ENCODE measurements around the gene PILRB. TPM values are rescaled to one million over a fixed set of nuclear protein-coding genes. Genes with fewer than 3 reads are reported as not detected.
A peak's percentile ranks its signal among the peaks of the same experiment; 100 is the strongest.

Gene PILRB
- total and polyA plus RNA-seq, 9 donors = 11.4 to 39.8 (median 17.1) TPM

DNA sequence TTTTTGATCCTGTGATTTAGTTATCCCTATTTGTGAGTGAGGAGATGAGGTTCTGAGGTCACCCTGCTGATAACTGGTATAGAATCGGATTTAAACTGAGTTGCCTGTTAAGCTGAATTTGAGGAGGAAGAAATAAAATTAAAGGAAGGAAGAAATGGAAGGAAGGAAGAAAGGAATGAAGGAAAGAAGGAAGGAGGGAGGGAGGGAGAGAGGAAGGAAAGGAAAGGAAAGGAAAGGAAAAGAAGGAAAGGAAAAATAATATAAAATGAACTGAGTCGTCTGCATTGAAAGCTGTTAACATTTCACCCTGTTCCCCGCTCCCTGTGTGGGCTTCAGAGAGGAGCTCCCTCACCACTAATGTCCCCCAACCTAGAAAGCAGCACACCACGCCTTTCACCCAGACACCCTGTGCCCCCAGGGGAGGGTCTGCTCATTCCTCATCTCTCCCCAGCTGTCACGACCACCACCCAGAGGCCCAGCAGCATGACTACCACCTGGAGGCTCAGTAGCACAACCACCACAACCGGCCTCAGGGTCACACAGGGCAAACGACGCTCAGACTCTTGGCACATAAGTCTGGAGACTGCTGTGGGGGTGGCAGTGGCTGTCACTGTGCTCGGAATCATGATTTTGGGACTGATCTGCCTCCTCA, 31.6 kb downstream of the PILRB start:
- Histone ChIP-seq H3K36me3 (ENCODE audit: control insufficient read depth, insufficient read depth, low read length) (no peaks in the 10 kb centered on the region), H3K4me3 (ENCODE audit: low read length) (no peak overlapping the region), H3K9me3 (replicated peaks; ENCODE audit: control insufficient read depth, low read depth, low read length) (no peaks in the 10 kb centered on the region), H3K4me1 (ENCODE audit: control insufficient read depth, insufficient read depth, low read length) (no peaks in the 10 kb centered on the region), H3K27me3 (ENCODE audit: control insufficient read depth, insufficient read depth, low read length) (no peaks in the 10 kb centered on the region), H3K27ac (ENCODE audit: low read length) (no peak overlapping the region)
- WGBS (ENCODE audit: insufficient coverage) = 65% methylated on average over 3 of the region's 9 CpGs
- no peak for DNase-seq

DNA sequence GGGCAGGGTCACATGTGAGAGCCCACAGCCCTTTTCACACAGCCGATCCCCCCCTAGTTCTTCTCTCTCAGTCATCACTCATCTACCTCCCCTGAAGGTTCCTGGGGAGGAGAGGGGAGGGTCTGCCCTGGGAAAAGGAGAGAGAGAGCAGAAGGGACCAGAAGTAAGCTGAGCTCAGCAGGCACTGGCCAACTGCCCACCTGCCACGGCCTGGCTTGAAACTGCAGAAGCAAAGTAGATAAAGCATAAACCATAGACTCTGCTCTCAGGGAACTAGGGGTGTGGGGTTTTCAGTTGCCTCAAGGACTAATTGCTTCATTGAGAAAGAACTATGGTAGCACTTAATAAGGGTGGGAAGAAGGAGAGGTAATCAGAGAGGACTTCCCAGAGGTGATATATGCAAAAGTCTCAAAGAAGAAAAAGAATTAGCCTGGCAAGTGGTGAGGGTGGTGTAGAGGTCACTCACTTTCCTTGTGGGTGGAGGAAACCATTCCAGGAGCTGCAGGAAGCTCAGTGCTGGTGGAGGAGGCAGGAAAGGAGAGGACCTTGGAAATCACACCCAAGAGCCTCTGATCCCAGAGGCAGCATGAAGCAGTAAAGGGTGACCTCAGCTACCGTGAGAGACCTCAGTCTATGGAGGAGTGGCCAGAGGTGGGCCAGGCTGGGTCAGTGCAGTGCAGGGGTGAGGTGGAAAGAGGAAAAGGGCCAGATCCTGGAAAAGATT, 32.5 kb downstream of the PILRB start:
- no peaks in the 10 kb centered on the region for H3K27me3 ChIP-seq (ENCODE audit: control insufficient read depth, insufficient read depth, low read length)
- WGBS (ENCODE audit: insufficient coverage) = 30% methylated on average over 2 of the region's 3 CpGs
- H3K4me1 ChIP-seq (ENCODE audit: control insufficient read depth, insufficient read depth, low read length) = no peaks in the 10 kb centered on the region
- no peaks in the 10 kb centered on the region for H3K36me3 ChIP-seq (ENCODE audit: control insufficient read depth, insufficient read depth, low read length)
- no peak overlapping the region for H3K4me3 ChIP-seq (ENCODE audit: low read length)
- no peak for DNase-seq
- no peaks in the 10 kb centered on the region for H3K9me3 ChIP-seq (replicated peaks; ENCODE audit: control insufficient read depth, low read depth, low read length)
- no peak overlapping the region for H3K27ac ChIP-seq (ENCODE audit: low read length)

DNA sequence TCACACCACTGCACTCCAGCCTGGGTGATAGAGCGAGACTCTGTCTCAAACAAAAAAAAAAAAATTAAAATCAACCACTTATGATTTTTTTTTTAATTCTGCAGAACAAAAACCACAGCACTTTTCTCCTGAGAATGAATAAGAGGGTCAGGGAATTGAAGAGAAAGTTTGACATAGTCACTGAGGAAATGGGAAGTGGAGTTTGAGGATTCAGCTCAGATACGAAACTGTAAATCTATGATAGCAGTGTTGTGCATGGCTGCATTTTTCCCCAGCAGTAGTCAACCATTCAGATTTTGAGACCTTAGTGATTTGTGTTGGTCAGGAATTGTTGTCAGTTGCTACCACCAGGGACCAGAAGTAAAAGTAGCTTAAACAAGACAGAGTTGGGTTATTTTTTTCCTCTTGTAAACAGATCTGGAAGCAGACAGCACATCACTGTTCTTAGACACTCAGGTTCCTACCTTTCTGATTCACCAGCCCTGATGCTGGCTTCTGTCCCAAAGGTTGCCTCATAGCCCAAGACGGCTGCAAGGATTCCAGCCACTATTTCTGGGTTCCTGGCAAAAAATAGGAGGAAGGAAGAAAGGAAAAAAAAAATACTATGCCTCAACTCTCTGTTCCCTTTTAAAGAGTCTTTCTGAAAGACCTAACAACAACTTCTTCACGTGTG, 35.5 kb downstream of the PILRB start:
- no peak overlapping the region for H3K4me3 ChIP-seq (ENCODE audit: low read length)
- H3K27me3 ChIP-seq (ENCODE audit: control insufficient read depth, insufficient read depth, low read length) = peaks cover 2% of the 10 kb centered on the region
- no peak for DNase-seq
- H3K4me1 ChIP-seq (ENCODE audit: control insufficient read depth, insufficient read depth, low read length) = peaks cover 3% of the 10 kb centered on the region
- H3K9me3 ChIP-seq (replicated peaks; ENCODE audit: control insufficient read depth, low read depth, low read length) = no peaks in the 10 kb centered on the region
- H3K27ac ChIP-seq (ENCODE audit: low read length) = no peak overlapping the region
- H3K36me3 ChIP-seq (ENCODE audit: control insufficient read depth, insufficient read depth, low read length) = no peaks in the 10 kb centered on the region
- WGBS (ENCODE audit: insufficient coverage) = 43% methylated on average over 1 of the region's 4 CpGs

DNA sequence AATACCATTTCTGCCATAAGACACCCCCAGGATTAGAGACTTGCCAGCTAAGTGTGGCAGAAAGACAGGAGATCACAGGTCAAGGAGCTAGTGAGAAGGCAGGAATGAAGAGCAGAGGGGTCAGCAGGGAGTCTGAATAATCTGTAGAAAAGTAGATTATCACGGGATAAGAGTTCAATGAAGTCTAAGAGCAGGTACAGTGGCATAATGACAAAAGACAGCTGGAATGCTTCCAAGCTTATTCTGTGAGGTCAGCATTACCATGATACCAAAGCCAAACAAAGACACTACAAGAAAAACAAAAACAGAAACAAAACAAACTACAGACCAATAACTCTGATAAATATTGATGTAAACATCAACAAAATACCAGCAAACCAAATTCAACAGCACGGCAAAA, 36.2 kb downstream of the PILRB start:
- Histone ChIP-seq H3K27ac (ENCODE audit: low read length) (no peak overlapping the region), H3K27me3 (ENCODE audit: control insufficient read depth, insufficient read depth, low read length) (peaks cover 2% of the 10 kb centered on the region), H3K4me3 (ENCODE audit: low read length) (no peak overlapping the region), H3K36me3 (ENCODE audit: control insufficient read depth, insufficient read depth, low read length) (no peaks in the 10 kb centered on the region), H3K4me1 (ENCODE audit: control insufficient read depth, insufficient read depth, low read length) (peaks cover 3% of the 10 kb centered on the region), H3K9me3 (replicated peaks; ENCODE audit: control insufficient read depth, low read depth, low read length) (no peaks in the 10 kb centered on the region)
- WGBS (ENCODE audit: insufficient coverage) = 83% methylated on average over 1 of the region's 2 CpGs
- no peak for DNase-seq

DNA sequence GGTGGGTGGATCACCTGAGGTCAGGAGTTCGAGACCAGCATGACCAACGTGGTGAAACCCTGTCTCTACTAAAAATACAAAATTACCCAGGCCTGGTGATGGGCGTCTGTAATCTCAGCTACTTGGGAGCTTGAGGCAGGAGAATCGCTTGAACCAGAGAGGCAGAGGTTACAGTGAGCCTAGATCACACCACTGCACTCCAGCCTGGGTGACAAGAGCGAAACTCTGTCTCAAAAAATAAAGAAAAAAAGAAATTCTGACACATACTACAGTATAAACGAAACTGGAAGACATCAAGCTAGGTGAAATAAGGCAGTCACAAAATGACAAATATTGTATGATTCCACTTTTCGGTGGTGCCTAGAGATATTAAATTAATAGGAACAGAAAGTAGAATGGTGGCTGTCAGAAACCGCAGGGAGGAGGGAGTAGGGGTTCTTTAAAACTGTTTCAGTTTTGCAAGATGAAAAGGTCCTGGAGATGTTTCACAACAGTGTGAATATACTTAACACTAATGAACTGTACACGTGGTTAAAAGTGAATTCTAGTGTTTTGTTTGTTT, 38.6 kb downstream of the PILRB start:
- 89% methylated on average over 3 of the region's 9 CpGs for WGBS (ENCODE audit: insufficient coverage)
- Histone ChIP-seq H3K27me3 (ENCODE audit: control insufficient read depth, insufficient read depth, low read length) (peaks cover 2% of the 10 kb centered on the region), H3K27ac (ENCODE audit: low read length) (no peak overlapping the region), H3K36me3 (ENCODE audit: control insufficient read depth, insufficient read depth, low read length) (no peaks in the 10 kb centered on the region), H3K4me1 (ENCODE audit: control insufficient read depth, insufficient read depth, low read length) (peaks cover 3% of the 10 kb centered on the region), H3K4me3 (ENCODE audit: low read length) (no peak overlapping the region), H3K9me3 (replicated peaks; ENCODE audit: control insufficient read depth, low read depth, low read length) (no peaks in the 10 kb centered on the region)
- DNase-seq = peak; percentile 47

DNA sequence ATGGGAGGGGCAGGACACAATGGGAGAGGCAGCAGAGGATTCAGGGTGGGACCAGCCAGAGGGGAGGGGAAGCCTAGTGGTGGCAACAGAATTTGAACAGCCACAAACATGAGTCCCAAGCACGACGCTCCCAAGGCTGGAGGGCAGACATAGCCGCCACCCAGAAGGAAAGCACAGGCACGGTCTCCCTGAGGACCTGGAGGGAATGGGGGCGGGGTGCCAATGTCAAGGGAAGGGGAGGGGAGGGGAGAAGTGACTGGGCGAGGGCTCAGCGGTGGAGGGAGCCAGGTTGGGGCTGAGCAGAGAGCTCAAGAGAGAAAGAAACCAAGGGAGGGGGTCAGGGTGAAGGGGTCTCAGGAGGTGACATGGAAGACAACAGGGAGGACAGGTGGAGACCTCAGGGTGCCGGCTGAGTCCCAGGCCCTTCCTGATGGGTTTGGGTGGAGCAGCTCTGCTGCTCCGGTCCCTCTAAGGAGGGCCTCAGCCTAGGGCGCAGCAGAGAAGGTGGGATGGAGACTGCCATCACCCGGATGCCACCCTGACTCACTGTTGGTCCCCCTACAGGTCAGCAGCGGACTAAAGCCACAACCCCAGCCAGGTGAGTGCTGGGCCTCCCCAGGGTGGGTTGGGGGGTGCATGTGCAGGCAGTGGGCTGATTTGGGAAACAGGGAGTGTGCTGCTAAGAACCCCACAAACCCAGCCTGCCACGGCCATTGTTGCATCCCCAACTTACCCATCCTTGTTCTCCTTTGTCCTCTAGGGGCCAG, 39.6 kb downstream of the PILRB start:
- Histone ChIP-seq H3K27me3 (ENCODE audit: control insufficient read depth, insufficient read depth, low read length) (peaks cover 2% of the 10 kb centered on the region), H3K36me3 (ENCODE audit: control insufficient read depth, insufficient read depth, low read length) (no peaks in the 10 kb centered on the region), H3K4me1 (ENCODE audit: control insufficient read depth, insufficient read depth, low read length) (peaks cover 3% of the 10 kb centered on the region), H3K4me3 (ENCODE audit: low read length) (no peak overlapping the region), H3K9me3 (replicated peaks; ENCODE audit: control insufficient read depth, low read depth, low read length) (no peaks in the 10 kb centered on the region), H3K27ac (ENCODE audit: low read length) (no peak overlapping the region)
- 39% methylated on average over 10 of the region's 13 CpGs for WGBS (ENCODE audit: insufficient coverage)
- DNase-seq = no peak

DNA sequence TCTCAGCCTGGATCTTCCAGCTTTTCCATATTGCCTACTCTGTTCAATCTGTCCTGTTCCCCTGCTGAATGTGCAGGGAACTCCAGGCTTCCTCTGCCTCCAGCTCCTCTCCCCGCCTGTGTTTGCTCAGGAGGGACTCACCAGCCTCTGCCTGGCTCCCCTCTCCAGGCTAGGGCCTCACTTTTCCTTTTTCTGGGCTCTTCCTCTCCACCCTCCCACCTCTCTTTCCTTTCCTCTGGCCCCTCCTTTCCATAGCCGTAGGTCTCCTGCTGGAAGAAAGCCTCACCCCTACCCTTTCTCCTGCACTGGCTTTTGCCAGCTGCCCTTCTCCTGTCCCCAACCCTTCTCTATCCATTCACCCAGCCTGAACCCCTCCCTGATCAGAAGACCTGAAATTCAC, 40.3 kb downstream of the PILRB start:
- 12% methylated on average over 2 of the region's 2 CpGs for WGBS (ENCODE audit: insufficient coverage)
- Histone ChIP-seq H3K36me3 (ENCODE audit: control insufficient read depth, insufficient read depth, low read length) (no peaks in the 10 kb centered on the region), H3K4me1 (ENCODE audit: control insufficient read depth, insufficient read depth, low read length) (peaks cover 3% of the 10 kb centered on the region), H3K27me3 (ENCODE audit: control insufficient read depth, insufficient read depth, low read length) (peaks cover 2% of the 10 kb centered on the region), H3K27ac (ENCODE audit: low read length) (no peak overlapping the region), H3K4me3 (ENCODE audit: low read length) (no peak overlapping the region), H3K9me3 (replicated peaks; ENCODE audit: control insufficient read depth, low read depth, low read length) (no peaks in the 10 kb centered on the region)
- no peak for DNase-seq

DNA sequence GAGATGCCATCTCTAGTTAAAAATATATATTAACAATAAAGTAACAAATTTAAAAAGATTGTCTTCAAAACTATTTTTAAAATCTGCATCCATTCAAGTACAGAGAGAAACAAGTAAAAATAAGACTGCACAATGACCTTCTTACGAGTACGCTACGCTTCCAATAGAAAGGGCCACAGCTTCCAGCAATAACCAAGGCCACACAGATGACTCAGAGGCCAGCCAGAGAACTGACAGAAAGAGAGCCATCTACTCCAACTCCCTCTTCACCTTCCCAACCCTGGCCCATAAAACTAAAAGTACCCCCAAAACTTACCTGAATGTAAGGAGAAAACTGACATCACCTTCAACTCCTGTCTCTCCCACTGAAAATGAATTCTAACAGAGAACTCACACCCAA, 42.1 kb downstream of the PILRB start:
- Histone ChIP-seq H3K27me3 (ENCODE audit: control insufficient read depth, insufficient read depth, low read length) (peaks cover 2% of the 10 kb centered on the region), H3K9me3 (replicated peaks; ENCODE audit: control insufficient read depth, low read depth, low read length) (no peaks in the 10 kb centered on the region), H3K4me1 (ENCODE audit: control insufficient read depth, insufficient read depth, low read length) (peaks cover 3% of the 10 kb centered on the region), H3K36me3 (ENCODE audit: control insufficient read depth, insufficient read depth, low read length) (no peaks in the 10 kb centered on the region), H3K4me3 (ENCODE audit: low read length) (no peak overlapping the region), H3K27ac (ENCODE audit: low read length) (no peak overlapping the region)
- DNase-seq = no peak
- WGBS (ENCODE audit: insufficient coverage) = 94% methylated on average over 3 of the region's 3 CpGs

DNA sequence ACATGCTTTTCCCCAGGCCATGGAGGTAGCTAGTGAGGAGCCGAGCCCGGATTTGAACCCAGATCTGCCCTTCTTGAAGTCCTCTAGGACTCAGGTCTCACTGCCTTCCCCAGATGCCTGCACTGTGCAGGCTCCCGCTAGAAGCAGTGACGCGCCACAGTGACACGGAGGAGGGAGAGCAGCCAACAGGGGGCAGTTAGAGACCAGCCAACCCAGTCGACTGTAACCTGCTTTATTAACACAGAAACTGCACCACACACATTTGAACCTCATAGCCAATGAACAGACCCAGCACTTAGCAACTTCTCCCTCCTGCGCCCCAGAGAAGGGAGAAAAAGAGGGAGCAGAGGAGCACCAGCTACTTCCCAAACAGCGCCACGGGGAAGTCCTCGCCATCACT, 42.7 kb downstream of the PILRB start:
- H3K36me3 ChIP-seq (ENCODE audit: control insufficient read depth, insufficient read depth, low read length) = no peaks in the 10 kb centered on the region
- 65% methylated on average over 7 of the region's 11 CpGs for WGBS (ENCODE audit: insufficient coverage)
- peaks cover 3% of the 10 kb centered on the region for H3K4me1 ChIP-seq (ENCODE audit: control insufficient read depth, insufficient read depth, low read length)
- H3K9me3 ChIP-seq (replicated peaks; ENCODE audit: control insufficient read depth, low read depth, low read length) = no peaks in the 10 kb centered on the region
- H3K4me3 ChIP-seq (ENCODE audit: low read length) = no peak overlapping the region
- H3K27me3 ChIP-seq (ENCODE audit: control insufficient read depth, insufficient read depth, low read length) = peaks cover 2% of the 10 kb centered on the region
- no peak for DNase-seq
- H3K27ac ChIP-seq (ENCODE audit: low read length) = no peak overlapping the region
